HG02943 (cell line): ENCODE results near the gene SLC66A2.
"Not testable (repeated sequence)": the region's sequence is repeated elsewhere in the genome, so short reads cannot be mapped to it uniquely, and the experiment has no call there.

Source experiments
- ATAC-seq: cut with Tn5 transposase; IDR thresholded peaks from one replicate; pipeline ENCODE4 v1.9.1; 2021; ENCODE audit warnings: mild to moderate bottlenecking, low read depth, moderate library complexity; ENCODE audit not compliant: unreplicated experiment

Gene SLC66A2

GRCh38 chr18:79883461-79884293 is 67.8 kb downstream of the SLC66A2 start:
- no peak for ATAC-seq

DNA sequence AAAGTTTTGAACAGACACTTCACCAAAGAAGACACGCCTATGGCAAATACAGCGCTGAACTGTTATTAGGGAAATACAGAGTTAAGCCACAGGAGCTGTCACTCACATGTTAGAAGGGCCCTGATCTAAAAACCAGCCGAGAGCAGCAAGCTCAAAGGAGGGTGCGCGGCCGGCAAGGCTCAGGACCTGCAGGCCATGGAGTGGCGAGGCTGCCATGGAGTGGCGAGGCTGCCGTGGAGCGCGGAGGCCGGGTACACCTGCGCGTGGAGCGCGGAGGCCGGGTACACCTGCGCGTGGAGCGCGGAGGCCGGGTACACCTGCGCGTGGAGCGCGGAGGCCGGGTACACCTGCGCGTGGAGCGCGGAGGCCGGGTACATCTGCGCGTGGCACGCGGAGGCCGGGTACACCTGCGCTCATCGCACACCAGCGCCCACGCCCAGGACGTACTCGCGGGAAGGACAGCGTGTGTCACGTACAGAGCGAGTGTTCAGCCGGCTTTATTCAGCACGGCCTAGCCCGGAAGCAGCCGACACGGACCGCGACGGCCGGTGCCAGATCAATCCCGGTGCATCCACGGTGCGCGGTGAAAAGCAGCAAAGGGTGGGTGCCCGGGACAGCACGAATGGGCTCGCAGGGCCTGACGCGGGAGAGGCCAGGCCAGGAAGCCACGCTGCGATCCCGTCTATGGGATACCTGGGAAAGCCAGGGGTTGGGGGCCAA is 68.8 kb downstream of the SLC66A2 start:
- no peak for ATAC-seq

GRCh38 chr18:79881695-79882094 is 69.8 kb downstream of the SLC66A2 start:
- no peak for ATAC-seq

DNA sequence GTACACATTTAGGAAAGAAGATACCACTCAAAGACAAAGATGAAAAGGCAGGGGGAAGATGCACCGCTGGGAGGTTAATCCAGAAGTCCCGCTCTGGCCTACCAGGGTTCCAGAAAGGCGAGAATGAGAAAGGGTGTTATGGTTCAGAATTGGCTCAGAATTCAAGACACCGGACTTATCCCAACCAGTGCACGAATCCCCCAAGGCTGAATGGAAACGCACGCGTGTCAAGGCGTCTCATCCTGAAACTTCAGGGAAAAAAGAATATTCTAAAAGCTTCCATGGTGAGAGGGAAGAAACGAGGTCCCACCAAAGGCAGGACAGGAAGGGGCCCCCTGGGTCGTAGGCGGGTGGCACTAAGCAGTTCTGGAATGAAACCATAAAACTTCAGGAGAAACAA is 71.9 kb downstream of the SLC66A2 start:
- no peak for ATAC-seq

GRCh38 chr18:79878741-79879378 is 72.6 kb downstream of the SLC66A2 start:
- ATAC-seq, result no peak

DNA sequence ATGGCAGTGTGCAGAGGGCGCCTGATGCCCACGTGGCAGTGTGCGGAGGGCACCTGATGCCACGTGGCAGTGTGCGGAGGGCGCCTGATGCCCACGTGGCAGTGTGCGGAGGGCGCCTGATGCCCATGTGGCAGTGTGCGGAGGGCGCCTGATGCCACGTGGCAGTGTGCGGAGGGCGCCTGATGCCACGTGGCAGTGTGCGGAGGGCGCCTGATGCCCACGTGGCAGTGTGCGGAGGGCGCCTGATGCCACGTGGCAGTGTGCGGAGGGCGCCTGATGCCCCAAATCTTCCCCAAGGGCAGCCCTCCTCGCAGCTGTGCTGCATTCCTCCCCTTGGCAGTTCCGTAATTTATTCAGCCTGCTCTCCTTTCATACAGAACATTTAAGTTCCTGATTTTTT is 73.2 kb downstream of the SLC66A2 start:
- ATAC-seq, result not testable (repeated sequence)

- ATAC-seq, result no peak
These were observed 74.0 kb downstream of the SLC66A2 start for GRCh38 chr18:79877163-79878091.

DNA sequence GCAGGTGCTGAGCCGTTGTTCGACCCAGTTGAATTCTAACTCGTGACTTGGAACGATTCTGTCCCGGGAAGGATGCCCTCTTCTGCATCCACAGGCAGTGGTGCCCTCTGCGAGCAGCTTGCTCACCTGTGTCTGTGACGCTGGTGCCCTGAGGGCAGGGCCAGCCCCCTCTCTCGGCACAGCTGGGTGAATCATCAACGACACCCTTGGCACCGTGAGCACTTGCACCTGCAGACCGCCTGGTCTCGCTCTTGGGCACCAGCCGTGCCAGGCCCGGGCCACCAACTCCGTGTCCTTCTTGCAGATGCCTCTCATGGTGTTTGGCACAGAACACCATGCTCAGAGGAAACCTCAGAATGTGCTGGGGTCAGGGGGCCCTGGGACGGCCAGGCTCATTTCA is 75.0 kb downstream of the SLC66A2 start:
- ATAC-seq, result no peak

DNA sequence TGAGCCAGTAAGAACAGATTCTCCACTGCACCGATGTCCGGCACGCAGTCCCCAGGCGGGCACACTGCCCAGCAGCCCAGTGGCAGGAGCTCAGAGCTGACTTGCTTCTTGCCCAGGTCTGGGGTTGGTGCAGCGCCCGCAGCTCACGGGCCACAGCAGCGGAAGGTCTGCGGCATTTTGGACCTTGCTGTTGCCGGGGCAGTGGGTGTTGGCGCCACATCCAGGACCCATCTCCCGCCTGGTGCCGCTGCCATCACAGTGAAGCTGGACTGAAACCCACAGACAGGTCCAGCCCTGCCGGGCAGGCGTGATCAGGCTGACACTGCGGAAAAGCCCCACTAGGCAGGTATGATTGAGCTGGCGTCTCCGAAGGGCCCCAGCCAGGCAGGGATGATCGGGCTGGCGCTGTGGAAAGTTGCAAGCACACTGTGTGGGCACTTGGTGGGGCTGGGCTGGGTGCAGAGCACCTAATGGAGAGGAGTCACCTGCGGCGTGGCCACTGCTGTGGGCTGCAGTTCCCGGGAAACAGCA is 75.5 kb downstream of the SLC66A2 start:
- ATAC-seq, result no peak

DNA sequence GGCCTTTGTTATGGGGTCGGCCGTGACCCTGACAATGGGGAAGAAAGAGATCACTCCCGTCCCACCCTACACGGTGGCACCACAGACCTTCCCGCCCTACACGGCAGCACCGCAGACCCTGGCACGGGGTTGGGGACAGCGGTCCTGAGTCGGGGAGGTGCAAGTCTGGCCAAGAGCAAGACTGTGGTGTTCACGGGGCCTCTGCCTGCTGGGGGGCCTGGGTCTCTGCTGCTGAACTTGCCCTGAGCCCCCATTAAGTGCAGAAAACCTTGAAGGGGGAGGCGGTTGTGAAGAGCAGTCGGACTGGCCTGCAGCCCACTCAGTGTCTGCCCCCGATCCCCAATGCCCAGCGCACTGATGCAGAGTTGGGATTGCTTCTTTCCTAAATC is 75.9 kb downstream of the SLC66A2 start:
- ATAC-seq, result no peak

GRCh38 chr18:79874553-79875530 is 76.6 kb downstream of the SLC66A2 start:
- ATAC-seq, result no peak

DNA sequence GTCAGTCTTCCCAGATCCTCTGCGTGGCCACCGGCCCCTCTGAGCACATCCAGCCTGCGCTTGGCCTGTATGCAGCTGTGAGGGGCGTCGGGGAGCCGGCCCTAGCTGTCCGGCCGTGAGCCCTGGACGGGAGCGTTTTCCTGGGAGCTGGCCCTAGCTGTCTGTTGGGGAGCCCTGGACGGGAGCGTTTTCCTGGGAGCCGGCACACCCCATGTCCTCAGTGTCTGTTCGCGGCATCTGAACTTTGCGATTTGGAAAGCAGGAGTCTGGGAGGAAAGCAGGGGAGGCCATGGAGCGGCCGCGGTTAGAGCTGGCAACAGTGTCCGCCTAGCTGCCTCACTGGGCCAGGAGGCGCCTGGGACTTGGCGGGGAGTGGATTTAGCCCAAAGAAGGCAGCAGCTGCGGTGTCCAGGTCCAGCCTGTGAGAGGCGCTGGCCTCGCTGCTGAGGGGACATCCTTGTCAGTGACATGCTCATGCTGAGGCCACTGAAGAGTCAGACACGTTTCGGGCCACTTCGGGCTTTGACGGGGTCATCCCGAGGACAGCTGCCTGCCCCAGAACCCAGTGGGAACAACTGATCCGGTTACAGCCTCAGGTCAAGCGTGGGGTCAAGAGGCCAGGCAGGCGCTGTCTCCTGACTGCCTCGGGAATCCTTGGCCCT is 77.9 kb downstream of the SLC66A2 start:
- no peak for ATAC-seq

- ATAC-seq, result no peak
These were observed 78.7 kb downstream of the SLC66A2 start for GRCh38 chr18:79872527-79873444.

- no peak for ATAC-seq
These were observed 79.9 kb downstream of the SLC66A2 start for GRCh38 chr18:79871481-79872091.

GRCh38 chr18:79871026-79871390 is 80.4 kb downstream of the SLC66A2 start:
- no peak for ATAC-seq

DNA sequence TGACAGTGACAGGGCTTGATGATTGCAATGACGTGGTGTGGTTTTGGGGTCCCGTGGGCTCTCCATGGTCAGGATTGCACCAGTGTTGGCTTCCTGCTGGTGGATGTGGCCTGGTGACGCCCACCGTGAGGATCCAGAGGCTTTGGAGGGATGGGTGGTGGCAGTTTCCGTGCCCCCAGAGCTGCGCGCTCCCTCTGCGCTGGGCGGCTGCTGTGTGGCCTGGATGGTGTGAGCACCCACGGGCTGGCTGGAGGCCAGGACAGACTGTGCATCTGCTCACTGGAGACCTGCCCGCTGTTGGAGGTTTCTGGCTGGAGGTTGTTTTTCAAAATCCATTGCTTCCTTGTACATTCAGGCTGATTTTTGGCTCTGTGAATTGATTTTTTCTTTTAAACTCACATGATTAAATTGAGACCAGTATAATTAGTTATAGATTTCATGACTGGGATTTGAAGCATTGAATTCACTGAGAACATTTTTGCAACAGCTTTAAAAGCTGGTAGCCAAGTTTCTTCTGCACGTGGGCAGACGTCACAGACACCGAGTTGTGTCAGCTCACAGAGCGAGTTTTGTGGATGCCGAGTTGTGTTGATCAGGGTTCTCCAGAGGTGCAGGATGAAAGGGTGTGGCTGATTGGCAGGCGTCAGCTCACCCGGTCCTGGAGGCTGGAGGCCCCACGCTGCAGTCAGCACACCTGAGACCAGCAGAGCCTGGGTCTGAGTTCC is 81.0 kb downstream of the SLC66A2 start:
- ATAC-seq, result no peak
